LNCaP clone FGC (cell line): Measurements from ENCODE around the gene EMP3.

Source experiments
- DNase-seq: peaks from one replicate; pipeline ENCODE4 v3.0.0-alpha.2; 2011; ENCODE audit warnings: low read depth
- H3K4me3 ChIP-seq: 2 replicates; pipeline ENCODE4 v1.5.1; 2011; ENCODE audit warnings: mild to moderate bottlenecking, low read depth, low read length, control low read depth
- CTCF ChIP-seq: IDR thresholded peaks from 2 replicates; pipeline ENCODE4 v1.5.1; 2012; ENCODE audit warnings: mild to moderate bottlenecking; ENCODE audit not compliant: control insufficient read depth, insufficient read depth; ENCODE audit errors: extremely low read depth

The EMP3 gene

DNA sequence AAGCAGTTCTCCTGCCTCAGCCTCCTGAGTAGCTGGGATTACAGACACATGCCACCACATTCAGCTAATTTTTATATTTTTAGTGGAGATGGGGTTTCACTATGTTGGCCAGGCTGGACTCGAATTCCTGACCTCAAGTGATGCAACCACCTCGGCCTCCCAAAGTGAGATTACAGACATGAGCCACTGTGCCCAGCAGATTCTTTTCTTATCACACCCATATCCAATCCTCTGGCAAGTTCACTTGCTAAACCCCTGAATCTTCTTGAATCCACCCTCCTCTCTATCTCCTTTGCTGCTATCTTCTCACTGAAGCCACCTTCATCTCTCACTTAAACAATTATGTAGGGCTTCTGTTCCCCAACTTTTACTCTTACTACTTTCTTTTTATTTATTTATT lies 20.8 kb downstream of the EMP3 start:
- no peak for DNase-seq
- no peak overlapping the region for H3K4me3 ChIP-seq
- no peak for TF ChIP-seq CTCF

GRCh38 chr19:48348045-48348444 lies 22.7 kb downstream of the EMP3 start:
- no peak overlapping the region for H3K4me3 ChIP-seq
- no peak for TF ChIP-seq CTCF
- no peak for DNase-seq

DNA sequence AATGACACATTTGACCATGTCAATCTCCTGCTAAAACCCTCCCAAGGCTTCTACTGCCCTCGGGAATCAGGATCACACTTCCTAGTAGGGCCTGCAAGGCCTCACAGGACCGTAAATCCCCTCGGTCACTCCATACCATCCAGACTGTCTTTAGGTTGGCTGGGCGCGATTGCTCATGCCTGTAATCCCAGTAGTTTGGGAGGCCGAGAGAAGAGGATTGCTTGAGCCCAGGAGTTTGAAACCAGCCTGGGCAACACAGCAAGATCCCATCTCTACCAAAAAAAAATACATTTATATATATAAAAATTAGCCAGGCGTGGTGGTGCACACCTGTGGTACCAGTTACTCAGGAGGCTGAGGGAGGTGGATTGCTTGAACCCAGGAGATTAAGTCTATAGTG lies 23.4 kb downstream of the EMP3 start:
- no peak for DNase-seq
- TF ChIP-seq CTCF: no peak

DNA sequence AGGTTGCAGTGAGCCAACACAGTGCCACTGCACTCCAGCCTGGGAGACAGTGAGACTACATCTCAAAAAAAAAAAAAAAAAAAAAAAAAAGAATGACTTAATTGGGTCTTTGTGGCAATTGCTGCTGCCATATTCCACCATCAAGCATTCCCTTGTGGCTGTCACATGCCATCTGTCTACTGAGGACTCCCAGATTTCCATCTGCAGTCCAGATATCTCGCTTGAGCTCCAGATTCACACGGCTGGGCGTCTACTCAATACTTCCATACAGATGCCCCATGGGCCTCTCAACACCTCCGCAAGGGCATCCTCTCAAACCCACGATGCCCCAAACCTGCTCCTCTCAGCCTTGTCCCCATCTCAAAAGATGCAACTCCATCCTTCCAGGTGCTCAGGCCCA lies 25.5 kb downstream of the EMP3 start:
- no peak for DNase-seq
- H3K4me3 ChIP-seq: no peak overlapping the region
- no peak for TF ChIP-seq CTCF

More for the DNA sequence above, 23.4 kb downstream of the EMP3 start:
- no peak overlapping the region for H3K4me3 ChIP-seq

DNA sequence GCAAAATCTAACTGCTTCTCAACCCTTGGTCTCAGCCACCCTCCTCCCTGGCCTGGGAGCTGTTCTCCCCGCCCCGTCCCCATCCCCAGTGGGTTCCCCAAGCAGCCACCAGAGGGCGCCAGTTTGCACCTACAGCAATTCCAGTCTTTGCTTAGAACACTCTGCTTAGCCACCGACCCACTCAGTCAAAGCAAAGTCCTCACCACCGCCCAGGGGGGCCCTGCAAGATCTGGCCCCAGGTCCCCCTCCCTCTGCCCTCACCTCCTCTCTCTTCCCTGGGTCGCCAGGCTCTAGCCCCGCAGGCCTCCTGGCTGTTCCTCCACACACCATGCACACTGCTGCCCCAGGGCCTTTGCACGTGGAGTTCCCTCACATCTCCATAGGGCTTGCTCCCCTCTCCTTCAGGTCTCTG lies 26.0 kb downstream of the EMP3 start:
- no peak overlapping the region for H3K4me3 ChIP-seq
- TF ChIP-seq CTCF: peak; percentile 52
- DNase-seq: no peak

GRCh38 chr19:48353677-48354076 lies 28.3 kb downstream of the EMP3 start:
- H3K4me3 ChIP-seq: no peak overlapping the region
- TF ChIP-seq CTCF: no peak
- DNase-seq: no peak

DNA sequence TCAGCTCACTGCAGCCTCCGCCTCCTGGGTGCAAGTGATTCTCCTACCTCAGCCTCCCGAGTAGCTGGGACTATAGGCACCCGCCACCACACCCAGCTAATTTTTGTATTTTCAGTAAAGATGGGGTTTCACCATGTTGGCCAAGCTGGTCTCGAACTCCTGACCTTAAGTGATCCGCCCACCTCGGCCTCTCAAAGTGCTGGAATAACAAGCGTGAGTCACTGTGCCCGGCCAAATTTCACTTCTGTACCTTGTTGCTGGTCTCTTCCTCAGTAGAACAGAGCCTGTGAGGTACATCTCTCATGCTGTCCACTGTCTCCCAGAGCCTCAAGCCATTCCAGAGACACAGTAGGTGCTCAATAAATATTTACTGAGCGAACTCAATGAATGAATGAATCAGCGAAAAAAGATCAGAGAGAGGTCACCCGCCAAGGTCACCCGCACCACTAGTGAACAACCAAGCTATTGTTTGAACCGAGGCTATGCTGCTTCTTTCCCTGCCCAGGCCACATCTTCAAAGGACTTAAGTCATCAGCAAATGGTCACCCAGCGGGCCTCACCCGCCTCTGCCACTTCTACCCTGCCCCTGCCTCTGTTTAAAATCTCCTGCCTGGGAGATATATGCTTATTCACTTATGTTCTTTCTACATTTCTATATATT lies 29.1 kb downstream of the EMP3 start:
- no peak for TF ChIP-seq CTCF
- no peak overlapping the region for H3K4me3 ChIP-seq
- DNase-seq: no peak
